ENCODE measurements around the gene CNTRL.

DNA sequence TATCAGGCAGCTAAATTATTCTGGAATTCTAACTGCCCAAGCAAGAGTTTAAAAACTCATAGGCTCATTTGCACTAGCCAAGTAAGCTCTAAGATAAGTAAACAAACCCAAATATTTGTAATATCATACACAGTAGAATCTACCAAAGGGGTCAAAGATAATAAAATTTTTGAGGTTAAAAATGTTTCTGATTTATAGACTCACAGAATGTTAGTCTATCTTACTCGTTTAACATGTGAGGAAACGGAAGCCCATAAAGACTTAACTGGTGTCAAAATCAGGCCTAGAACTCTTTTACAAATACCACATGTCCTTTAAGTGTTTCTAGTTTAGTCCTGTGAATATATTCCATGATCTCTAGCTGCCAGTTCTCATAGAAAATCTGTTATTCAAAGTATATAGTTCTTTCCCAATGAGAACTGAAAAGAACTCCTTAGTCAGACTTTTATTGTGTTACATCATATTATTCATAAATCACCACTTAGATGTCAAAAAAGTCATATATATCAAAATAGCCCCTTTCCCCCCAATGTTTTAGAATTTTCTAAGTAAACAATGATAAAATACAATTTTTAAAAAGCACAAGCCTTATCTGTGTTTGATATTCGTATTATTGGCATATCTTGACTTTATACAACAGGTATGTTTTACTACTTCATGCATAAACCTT, 113.0 kb downstream of the CNTRL start:
- TF ChIP-seq, protein P1, sequence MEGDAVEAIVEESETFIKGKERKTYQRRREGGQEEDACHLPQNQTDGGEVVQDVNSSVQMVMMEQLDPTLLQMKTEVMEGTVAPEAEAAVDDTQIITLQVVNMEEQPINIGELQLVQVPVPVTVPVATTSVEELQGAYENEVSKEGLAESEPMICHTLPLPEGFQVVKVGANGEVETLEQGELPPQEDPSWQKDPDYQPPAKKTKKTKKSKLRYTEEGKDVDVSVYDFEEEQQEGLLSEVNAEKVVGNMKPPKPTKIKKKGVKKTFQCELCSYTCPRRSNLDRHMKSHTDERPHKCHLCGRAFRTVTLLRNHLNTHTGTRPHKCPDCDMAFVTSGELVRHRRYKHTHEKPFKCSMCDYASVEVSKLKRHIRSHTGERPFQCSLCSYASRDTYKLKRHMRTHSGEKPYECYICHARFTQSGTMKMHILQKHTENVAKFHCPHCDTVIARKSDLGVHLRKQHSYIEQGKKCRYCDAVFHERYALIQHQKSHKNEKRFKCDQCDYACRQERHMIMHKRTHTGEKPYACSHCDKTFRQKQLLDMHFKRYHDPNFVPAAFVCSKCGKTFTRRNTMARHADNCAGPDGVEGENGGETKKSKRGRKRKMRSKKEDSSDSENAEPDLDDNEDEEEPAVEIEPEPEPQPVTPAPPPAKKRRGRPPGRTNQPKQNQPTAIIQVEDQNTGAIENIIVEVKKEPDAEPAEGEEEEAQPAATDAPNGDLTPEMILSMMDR (IDR thresholded peaks at IDR 0.05), result no peak
- TF ChIP-seq EZH2 (IDR thresholded peaks at IDR 0.05; ENCODE audit: borderline replicate concordance, insufficient read depth, low read depth, low read length, poor library complexity, severe bottlenecking), result no peak
